SKM-1 (cell line): ENCODE results near the gene ALKBH2.

Source experiments
- DNase-seq: peaks from one replicate; lab custom pipeline; 2025; ENCODE audit not compliant: unreplicated experiment; lab: John Stamatoyannopoulos, UW

ALKBH2 gene

DNA sequence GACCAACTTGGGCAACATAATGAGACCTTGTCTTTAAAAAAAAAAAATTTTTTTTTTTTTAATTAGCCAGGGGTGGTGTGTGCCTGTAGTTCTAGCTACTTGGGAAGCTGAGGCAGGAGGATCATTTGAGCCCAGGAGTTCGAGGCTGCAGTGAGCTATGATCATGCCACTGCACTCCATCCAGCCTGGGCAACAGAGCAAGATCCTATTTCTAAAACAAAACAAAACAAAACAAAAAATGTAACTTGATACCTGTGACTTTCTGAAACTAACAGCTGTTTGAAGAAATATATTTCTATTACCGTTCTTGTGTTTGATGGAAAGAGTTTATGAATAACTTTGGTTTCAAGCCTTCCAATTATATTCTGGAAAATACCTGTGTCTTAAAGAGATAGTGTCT is 21.4 kb upstream of the ALKBH2 start:
- no peak for DNase-seq

DNA sequence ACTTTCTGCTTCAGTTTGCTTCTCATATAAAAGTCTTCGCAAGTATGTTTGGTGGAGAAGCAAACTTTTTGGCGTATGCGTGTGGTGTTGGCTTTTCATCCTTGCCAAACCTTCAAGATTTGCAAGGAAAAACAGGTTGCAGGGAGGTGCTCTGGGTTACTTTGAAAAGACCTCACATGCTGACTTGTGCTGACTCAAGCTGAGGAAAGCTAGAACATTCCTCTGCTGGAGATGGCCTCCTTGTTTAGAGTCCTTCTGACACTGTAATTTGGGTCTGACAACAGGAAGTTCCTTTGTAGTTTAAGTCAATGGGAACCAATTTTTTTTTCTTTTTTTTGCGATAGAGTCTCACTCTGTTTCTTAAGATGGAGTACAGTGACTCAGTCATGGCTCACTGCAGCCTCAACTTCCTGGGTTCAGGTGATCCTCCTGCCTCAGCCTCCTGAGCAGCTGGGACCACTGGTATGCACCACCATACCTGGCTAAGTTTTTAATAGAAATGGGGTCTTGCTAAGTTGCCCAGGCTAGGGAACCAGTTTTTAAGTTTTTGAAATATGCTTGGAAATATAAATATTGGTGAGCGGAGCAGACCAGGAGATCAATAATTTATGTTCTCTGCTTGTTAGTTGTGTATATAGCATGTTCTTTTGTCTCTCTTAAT is 20.5 kb upstream of the ALKBH2 start:
- no peak for DNase-seq

DNA sequence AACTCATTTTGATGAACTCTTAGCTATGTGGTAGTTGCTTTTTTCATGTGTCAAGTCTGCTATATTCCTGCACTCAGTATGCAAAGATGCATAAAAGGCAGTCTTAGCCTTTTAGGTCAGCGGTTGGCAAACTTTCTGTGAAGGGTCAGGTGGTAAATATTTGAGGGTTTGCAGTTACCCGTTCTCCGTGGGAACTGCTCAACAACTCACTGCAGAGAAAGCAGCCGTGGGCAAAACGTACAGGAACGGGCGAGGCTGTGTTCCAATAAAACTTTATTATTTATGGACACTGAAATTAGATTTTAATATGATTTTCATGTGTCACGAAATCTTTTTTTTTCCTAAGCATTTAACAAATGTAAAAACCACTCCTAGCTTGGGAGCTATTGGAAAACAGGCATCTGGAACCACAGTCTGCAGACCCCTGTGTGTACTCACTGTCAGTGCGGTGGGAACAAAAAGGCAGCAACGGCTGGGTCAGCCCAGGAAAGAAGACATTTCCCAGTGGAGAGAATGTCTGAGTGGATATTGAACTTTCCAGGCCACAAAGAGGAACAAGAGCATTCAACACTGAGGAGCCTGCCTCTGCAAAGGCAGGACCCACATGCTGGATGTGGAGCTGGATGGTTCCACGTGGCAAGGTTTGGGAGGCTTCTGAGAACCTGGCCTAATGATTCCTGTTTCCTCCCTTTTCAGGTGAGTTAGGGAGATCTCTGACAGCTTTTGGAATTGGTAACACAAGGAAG is 19.6 kb upstream of the ALKBH2 start:
- DNase-seq, result no peak

DNA sequence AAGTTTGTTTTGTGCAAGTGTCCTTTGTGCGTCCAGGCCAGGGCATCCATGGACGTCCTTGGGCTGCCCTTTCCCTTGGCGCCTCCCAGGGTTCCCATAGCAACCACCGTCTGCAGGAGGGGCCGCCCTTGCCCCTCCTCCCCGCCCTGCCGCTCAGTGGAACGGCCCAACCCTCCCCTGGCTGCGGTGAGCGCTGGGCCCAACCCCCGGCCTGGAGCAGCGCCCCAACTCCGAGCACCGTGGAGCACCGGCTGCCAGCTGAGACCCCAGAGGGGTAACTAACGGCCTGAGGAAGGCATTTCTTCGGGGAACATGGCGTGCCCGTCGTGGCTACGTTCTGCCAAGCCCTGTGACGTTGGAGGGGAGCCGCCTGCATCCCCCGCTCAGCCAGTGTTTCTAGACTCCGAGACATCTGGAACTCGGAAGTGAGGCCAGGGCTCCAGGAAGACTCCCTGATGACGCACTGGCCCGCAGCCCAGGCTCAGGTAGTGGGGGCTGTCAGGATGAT is 17.8 kb upstream of the ALKBH2 start:
- no peak for DNase-seq

DNA sequence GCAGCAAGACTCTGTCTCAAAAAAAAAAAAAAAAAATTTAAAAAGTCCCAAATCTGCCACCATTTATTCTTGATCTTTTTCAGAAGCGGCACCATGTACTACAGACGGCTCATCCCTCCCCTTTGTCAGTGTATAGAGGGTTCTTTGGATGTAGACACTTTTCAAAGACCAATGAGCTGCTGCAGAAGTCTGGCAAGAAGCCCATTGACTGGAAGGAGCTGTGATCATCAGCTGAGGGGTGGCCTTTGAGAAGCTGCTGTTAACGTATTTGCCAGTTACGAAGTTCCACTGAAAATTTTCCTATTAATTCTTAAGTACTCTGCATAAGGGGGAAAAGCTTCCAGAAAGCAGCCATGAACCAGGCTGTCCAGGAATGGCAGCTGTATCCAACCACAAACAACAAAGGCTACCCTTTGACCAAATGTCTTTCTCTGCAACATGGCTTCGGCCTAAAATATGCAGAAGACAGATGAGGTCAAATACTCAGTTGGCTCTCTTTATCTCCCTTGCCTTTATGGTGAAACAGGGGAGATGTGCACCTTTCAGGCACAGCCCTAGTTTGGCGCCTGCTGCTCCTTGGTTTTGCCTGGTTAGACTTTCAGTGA is 16.6 kb upstream of the ALKBH2 start:
- DNase-seq, result no peak

GRCh38 chr12:109105176-109105575 is 11.9 kb upstream of the ALKBH2 start:
- DNase-seq, result no peak

DNA sequence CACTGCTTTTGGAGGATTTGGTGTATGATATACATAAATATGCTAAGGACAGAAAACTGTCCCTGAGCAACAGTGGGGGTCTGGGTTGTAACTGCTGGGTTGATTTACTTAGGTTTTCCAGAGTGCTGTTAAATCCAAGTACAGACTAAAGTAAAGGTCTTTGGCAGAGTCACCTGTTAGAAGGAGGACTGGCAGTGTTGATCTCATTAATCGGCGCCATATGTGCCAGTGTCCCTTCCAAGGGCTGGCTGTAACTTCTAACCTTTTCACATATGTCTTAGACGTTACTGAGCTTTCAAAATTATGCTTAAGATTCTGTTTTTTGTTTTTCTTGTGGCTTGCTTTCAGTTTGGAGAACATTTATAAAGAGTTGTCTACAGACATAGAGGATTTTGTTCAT is 9.2 kb upstream of the ALKBH2 start:
- no peak for DNase-seq

GRCh38 chr12:109100741-109101140 is 7.5 kb upstream of the ALKBH2 start:
- DNase-seq, result no peak

GRCh38 chr12:109099431-109100020 is 6.3 kb upstream of the ALKBH2 start:
- no peak for DNase-seq

GRCh38 chr12:109098651-109099050 is 5.4 kb upstream of the ALKBH2 start:
- DNase-seq, result no peak

- DNase-seq, result no peak
Observed at GRCh38 chr12:109098183-109098604, 4.9 kb upstream of the ALKBH2 start.

DNA sequence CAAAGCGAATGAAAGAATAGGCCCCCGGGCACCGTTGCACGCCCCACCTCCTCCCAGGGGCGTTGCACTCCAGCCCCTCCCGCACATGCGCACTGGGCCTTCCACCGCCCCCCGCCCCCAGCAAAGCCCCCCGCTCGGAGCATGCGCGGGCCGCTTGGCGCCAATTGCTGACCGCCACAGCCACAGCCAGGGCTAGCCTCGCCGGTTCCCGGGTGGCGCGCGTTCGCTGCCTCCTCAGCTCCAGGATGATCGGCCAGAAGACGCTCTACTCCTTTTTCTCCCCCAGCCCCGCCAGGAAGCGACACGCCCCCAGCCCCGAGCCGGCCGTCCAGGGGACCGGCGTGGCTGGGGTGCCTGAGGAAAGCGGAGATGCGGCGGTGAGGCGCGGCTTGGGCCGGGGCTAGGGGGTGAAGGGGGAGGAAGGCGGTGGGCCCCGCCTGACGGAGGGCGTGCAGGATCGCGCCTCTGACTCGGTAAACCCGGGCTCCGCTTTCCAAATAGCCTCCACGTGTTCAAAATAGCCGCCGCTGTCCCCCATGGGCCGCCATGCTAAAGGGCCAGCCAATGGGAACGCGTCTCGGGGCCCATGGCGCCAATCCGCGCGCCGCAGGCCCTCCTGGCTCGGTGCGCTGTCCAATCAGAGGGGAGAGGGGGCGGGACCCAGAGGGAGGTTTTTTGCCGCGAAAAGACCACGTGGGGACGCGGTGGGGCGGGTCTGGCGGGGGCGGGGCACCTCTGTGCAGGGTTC is 4.3 kb upstream of the ALKBH2 start, which contains the start of gene UNG:
UNG (plus strand) TSS at position 163 of the 748 bp plus-strand sequence; CDS start at position 246, 83 bp downstream.
- DNase-seq, result peak; percentile 44

- DNase-seq, result no peak
Observed at GRCh38 chr12:109097140-109097434, 3.8 kb upstream of the ALKBH2 start.

DNA sequence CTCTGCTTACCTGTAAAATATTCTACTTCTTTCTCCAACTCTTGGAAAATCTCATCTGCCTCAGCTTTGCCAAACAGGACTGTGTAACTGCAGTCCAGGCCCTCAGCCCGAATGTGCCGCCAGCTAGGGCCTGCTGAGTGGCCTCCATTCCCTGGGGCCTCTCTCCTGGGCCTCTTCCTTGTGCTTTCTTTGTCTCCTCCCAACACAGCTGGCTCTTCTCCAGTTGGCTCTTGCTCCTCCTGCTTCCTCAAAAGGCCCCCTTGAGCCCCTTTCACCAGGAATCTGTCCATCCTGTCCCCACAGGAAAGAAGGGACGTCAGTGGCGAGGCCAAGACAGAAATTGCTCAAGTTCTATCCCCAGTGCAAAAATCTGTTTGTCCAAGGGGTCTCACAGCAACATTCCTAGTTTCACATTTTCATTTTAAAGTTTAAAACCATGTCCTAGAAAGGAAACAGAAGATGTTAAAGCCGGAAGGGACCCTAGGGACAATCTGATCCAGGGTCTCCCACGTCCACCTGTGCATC is 713 bp downstream of the ALKBH2 start:
- no peak for DNase-seq

DNA sequence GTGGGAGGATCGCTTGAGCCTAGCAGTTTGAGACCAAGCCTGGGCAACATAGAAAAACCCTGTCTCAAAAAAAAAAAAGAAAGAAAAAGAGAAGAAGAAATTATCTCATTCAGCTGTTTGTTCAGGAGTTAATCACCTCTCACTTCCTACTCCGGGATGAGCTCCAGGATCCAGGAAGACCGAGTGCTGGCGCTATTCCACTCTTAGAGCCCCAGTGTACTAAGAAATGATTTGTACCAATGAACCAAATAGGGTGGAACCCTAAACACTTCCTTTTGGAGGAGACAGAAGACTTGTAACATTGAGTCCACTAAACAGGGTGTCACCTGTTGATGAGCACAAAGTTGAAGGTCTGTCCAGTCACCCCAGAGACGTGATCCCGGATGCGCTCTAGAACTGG is 3.6 kb downstream of the ALKBH2 start:
- DNase-seq, result no peak

DNA sequence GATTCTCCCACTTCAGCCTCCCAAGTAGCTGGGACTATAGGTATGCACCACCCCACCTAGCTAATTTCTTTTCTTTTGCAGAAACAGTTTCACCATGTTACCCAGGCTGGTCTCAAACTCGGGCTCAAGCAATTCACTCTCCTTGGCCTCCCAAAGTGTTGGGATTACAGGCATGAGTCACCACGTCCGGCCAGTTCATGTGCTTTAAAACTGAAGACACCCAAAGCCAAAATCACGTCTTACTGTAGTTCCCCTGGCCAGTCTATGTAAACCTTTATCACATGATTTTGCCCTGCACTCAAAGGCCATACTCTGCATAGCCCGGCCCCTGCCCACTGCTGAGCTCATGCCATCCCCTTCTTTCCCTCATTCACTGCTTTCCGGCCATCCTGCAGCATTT is 4.5 kb downstream of the ALKBH2 start:
- no peak for DNase-seq

GRCh38 chr12:109087250-109087649 is 6.0 kb downstream of the ALKBH2 start:
- no peak for DNase-seq

DNA sequence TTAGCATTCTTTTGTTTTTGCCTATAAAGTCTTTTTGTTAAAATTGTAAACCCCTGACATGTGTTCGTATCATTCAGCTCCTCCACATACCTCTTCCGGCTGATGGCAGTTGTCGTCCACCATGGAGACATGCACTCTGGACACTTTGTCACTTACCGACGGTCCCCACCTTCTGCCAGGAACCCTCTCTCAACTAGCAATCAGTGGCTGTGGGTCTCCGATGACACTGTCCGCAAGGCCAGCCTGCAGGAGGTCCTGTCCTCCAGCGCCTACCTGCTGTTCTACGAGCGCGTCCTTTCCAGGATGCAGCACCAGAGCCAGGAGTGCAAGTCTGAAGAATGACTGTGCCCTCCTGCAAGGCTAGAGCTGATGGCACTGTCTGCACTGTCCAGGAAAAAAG is 7.7 kb downstream of the ALKBH2 start:
- DNase-seq, result no peak

DNA sequence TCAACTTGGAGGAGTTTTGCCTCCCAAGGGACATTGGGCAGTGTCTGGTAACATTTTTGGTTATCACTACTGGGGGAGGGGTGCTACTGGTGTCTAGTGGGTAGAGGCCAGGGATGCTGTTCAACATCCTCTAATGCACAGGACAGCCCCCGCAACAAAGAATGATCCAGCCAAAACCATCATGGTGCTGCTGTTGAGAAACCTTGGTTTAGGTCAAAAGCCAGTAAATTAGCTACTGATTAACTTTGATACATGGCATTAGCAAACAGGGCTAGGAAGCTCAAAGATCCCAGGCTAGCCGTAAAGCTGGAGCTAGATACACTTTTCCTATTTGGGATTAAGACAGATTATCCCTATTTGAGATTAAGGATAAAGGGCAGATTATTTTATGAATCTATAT is 8.8 kb downstream of the ALKBH2 start:
- no peak for DNase-seq

DNA sequence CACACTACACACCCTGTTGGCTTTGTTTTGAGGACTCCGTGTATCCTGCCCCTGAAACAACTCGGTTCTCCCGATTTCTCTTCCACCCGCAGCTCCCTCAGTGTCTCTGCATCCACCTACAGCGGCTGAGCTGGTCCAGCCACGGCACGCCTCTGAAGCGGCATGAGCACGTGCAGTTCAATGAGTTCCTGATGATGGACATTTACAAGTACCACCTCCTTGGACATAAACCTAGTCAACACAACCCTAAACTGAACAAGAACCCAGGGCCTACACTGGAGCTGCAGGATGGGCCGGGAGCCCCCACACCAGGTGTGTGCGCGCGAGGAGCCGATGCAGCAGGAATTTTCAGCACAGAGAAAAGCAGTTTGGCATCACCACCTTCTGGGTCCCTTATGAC is 10.5 kb downstream of the ALKBH2 start:
- DNase-seq, result no peak

DNA sequence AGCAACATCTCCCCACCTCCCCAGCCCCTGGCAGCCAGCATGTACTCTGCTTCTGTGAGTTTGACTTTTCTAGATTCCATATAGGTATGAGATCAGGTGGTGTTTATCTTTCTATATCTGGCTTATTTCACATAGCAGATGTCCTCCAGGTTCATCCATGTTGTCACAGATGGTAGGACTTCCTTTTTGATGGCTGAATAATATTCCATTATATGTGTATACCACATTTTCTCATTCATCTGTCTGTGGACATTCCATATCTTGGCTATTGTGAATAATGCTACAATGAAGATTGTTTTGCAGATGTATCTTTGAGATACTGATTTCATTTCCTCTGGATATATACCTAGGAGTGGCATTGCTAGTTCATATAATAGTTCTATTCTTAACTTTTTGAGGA is 18.4 kb downstream of the ALKBH2 start:
- DNase-seq, result no peak
